VCaP (cell line): ENCODE measurements around the gene CATSPER1.

Source experiments
- H3K27ac ChIP-seq: fragments of 450-650 bp; 2 replicates; pipeline ENCODE4 v1.5.1; 2017
- CTCF ChIP-seq: fragments of 450-650 bp; conservative IDR thresholded peaks from 2 replicates; pipeline ENCODE4 v1.5.1; 2017; ENCODE audit warnings: mild to moderate bottlenecking, moderate library complexity

Gene CATSPER1

GRCh38 chr11:65972116-65972515 is 54.2 kb downstream of the CATSPER1 start:
- H3K27ac ChIP-seq, result no peak overlapping the region
- no peak for TF ChIP-seq CTCF

GRCh38 chr11:65968600-65969482 is 57.4 kb downstream of the CATSPER1 start:
- TF ChIP-seq CTCF, result 0 out of 2 replicates have a peak, but pooled peaks have one; percentile 11
- H3K27ac ChIP-seq, result no peak overlapping the region

- H3K27ac ChIP-seq, result no peak overlapping the region
These were observed 58.8 kb downstream of the CATSPER1 start for GRCh38 chr11:65967329-65967934.

More at GRCh38 chr11:65967329-65967934, 58.8 kb downstream of the CATSPER1 start:
- no peak for TF ChIP-seq CTCF
